HEK293 (cell line): Measurements from ENCODE around the gene NPR2.

Experiments used
- CTCF ChIA-PET: fragments of 350-600 bp; formaldehyde crosslinking; extraction: SDS; loops from one replicate; lab custom pipeline; 2021; ENCODE audit warnings: antibody characterized with exemption; lab: Yijun Ruan, JAX
- POLR2A ChIA-PET: fragments of 300-600 bp; formaldehyde crosslinking; extraction: SDS; loops from one replicate; lab custom pipeline; 2020; ENCODE audit warnings: antibody characterized with exemption, inconsistent platforms; lab: Yijun Ruan, JAX
- H3K27ac ChIP-seq: fragments of 200-500 bp; sonication (Bioruptor generic); 2 replicates; pipeline ENCODE4 v1.5.1; 2014; ENCODE audit warnings: low read depth, low read length, control low read depth, inconsistent platforms; ENCODE audit errors: extremely low read depth
- H3K36me3 ChIP-seq, 2 experiments: fragments of 200-500 bp in 1 of 2; sonication (Bioruptor generic) in 1 of 2; 1 replicate in 1 of 2; 2 replicates in 1 of 2; pipeline ENCODE4 v1.5.1; 2014 to 2017; ENCODE audit warnings: inconsistent platforms in 2 of 2, low read length in 2 of 2; ENCODE audit not compliant: control insufficient read depth in 2 of 2, insufficient read depth in 1 of 2
- H3K4me1 ChIP-seq: fragments of 200-500 bp; sonication (Bioruptor generic); 2 replicates; pipeline ENCODE4 v1.5.1; 2014; ENCODE audit warnings: mild to moderate bottlenecking, low read length, inconsistent platforms; ENCODE audit not compliant: control insufficient read depth, insufficient read depth
- H3K4me3 ChIP-seq: 2 replicates; pipeline ENCODE4 v1.5.1; 2011; ENCODE audit warnings: low read depth, mild to moderate bottlenecking, control low read depth, low read length, moderate library complexity
- H3K9me3 ChIP-seq: fragments of 200-500 bp; sonication (Bioruptor generic); 2 replicates; pipeline ENCODE4 v1.5.1; 2014; ENCODE audit warnings: low read depth, low read length, inconsistent platforms; ENCODE audit not compliant: control insufficient read depth, insufficient read depth
- EGR2 ChIP-seq: fragments of 450-650 bp; formaldehyde crosslinking; IDR thresholded peaks from 2 replicates; pipeline ENCODE4 v1.5.1; 2016; ENCODE audit warnings: low read depth, missing biosample characterization, missing genetic modification characterization
- GLI4 ChIP-seq: fragments of 450-650 bp; formaldehyde crosslinking; IDR thresholded peaks from 2 replicates; pipeline ENCODE4 v1.5.1; 2016; ENCODE audit warnings: missing biosample characterization, missing genetic modification characterization
- OVOL3 ChIP-seq: fragments of 450-650 bp; formaldehyde crosslinking; IDR thresholded peaks from 2 replicates; pipeline ENCODE4 v1.5.1; 2016; ENCODE audit warnings: missing biosample characterization, missing genetic modification characterization
- PRDM2 ChIP-seq: fragments of 450-650 bp; formaldehyde crosslinking; IDR thresholded peaks from 2 replicates; pipeline ENCODE4 v1.5.1; 2016; ENCODE audit warnings: missing biosample characterization, missing genetic modification characterization, borderline replicate concordance
- SP7 ChIP-seq: fragments of 450-650 bp; formaldehyde crosslinking; IDR thresholded peaks from 2 replicates; pipeline ENCODE4 v1.5.1; 2016; ENCODE audit warnings: missing biosample characterization, missing genetic modification characterization
- ZBTB17 ChIP-seq: fragments of 450-650 bp; formaldehyde crosslinking; IDR thresholded peaks from 2 replicates; pipeline ENCODE4 v1.5.1; 2016; ENCODE audit warnings: missing biosample characterization, missing genetic modification characterization
- ZBTB8A ChIP-seq: fragments of 450-650 bp; formaldehyde crosslinking; IDR thresholded peaks from 2 replicates; pipeline ENCODE4 v1.5.1; 2016; ENCODE audit warnings: missing biosample characterization, missing genetic modification characterization
- ZNF146 ChIP-seq: fragments of 450-650 bp; formaldehyde crosslinking; IDR thresholded peaks from 2 replicates; pipeline ENCODE4 v1.5.1; 2016; ENCODE audit warnings: missing biosample characterization, missing genetic modification characterization
- ZNF311 ChIP-seq: fragments of 450-650 bp; formaldehyde crosslinking; IDR thresholded peaks from 2 replicates; pipeline ENCODE4 v1.5.1; 2017; ENCODE audit warnings: missing biosample characterization, missing genetic modification characterization, borderline replicate concordance
- ZNF510 ChIP-seq: fragments of 450-650 bp; formaldehyde crosslinking; IDR thresholded peaks from 2 replicates; pipeline ENCODE4 v1.5.1; 2018; ENCODE audit warnings: mild to moderate bottlenecking, missing genetic modification characterization, missing biosample characterization; ENCODE audit not compliant: insufficient replicate concordance
- ZNF580 ChIP-seq: fragments of 450-650 bp; formaldehyde crosslinking; IDR thresholded peaks from 2 replicates; pipeline ENCODE4 v1.5.1; 2016; ENCODE audit warnings: missing biosample characterization, missing genetic modification characterization
- ZNF585B ChIP-seq: fragments of 450-650 bp; formaldehyde crosslinking; IDR thresholded peaks from 2 replicates; pipeline ENCODE4 v1.5.1; 2016; ENCODE audit warnings: missing biosample characterization, missing genetic modification characterization
- ZNF623 ChIP-seq: fragments of 450-650 bp; formaldehyde crosslinking; IDR thresholded peaks from 2 replicates; pipeline ENCODE4 v1.5.1; 2016; ENCODE audit warnings: missing biosample characterization, missing genetic modification characterization
- ZNF76 ChIP-seq: fragments of 450-650 bp; formaldehyde crosslinking; IDR thresholded peaks from 2 replicates; pipeline ENCODE4; 2016; ENCODE audit warnings: low read depth, missing biosample characterization, missing genetic modification characterization, borderline replicate concordance
- ZNF791 ChIP-seq: fragments of 450-650 bp; formaldehyde crosslinking; IDR thresholded peaks from 2 replicates; pipeline ENCODE4 v1.5.1; 2016; ENCODE audit warnings: missing biosample characterization, missing genetic modification characterization
- ZNF792 ChIP-seq: fragments of 450-650 bp; formaldehyde crosslinking; IDR thresholded peaks from 2 replicates; pipeline ENCODE4 v1.5.1; 2016; ENCODE audit warnings: missing biosample characterization, missing genetic modification characterization
- TF ChIP-seq, protein P1 (sequence below): fragments of 450-650 bp; formaldehyde crosslinking; IDR thresholded peaks from 2 replicates; pipeline ENCODE4 v1.5.1; 2016; ENCODE audit warnings: missing biosample characterization, missing genetic modification characterization, borderline replicate concordance
- TF ChIP-seq, protein P2 (sequence below): fragments of 450-650 bp; formaldehyde crosslinking; IDR thresholded peaks from 2 replicates; pipeline ENCODE4 v1.5.1; 2017; ENCODE audit warnings: missing biosample characterization, missing genetic modification characterization

Gene NPR2

DNA sequence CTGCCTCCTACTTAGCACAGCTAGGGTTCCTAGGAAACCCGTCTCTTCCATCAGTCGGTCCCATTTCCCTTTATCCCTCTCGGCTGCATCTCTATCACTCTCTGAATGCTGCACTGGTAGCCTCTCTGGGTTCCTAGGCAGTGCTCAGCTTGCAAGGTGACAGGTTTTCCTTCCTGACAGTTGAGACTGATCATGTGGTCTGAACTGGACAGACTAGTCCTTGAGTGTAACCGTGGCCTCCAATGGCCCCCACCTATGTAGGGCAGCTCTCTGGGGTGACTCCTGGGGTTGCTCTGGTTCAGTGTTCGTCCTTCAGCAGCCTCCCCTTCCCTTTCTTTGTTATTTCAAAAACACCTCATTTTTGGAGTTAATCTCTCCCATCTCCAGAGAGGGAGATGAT is 41.4 kb downstream of the NPR2 start (continued):
- TF ChIP-seq, protein P1, sequence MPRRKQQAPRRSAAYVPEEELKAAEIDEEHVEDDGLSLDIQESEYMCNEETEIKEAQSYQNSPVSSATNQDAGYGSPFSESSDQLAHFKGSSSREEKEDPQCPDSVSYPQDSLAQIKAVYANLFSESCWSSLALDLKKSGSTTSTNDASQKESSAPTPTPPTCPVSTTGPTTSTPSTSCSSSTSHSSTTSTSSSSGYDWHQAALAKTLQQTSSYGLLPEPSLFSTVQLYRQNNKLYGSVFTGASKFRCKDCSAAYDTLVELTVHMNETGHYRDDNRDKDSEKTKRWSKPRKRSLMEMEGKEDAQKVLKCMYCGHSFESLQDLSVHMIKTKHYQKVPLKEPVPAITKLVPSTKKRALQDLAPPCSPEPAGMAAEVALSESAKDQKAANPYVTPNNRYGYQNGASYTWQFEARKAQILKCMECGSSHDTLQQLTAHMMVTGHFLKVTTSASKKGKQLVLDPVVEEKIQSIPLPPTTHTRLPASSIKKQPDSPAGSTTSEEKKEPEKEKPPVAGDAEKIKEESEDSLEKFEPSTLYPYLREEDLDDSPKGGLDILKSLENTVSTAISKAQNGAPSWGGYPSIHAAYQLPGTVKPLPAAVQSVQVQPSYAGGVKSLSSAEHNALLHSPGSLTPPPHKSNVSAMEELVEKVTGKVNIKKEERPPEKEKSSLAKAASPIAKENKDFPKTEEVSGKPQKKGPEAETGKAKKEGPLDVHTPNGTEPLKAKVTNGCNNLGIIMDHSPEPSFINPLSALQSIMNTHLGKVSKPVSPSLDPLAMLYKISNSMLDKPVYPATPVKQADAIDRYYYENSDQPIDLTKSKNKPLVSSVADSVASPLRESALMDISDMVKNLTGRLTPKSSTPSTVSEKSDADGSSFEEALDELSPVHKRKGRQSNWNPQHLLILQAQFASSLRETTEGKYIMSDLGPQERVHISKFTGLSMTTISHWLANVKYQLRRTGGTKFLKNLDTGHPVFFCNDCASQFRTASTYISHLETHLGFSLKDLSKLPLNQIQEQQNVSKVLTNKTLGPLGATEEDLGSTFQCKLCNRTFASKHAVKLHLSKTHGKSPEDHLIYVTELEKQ (tag by site-specific recombination) = no peak
- TF ChIP-seq, protein P2, sequence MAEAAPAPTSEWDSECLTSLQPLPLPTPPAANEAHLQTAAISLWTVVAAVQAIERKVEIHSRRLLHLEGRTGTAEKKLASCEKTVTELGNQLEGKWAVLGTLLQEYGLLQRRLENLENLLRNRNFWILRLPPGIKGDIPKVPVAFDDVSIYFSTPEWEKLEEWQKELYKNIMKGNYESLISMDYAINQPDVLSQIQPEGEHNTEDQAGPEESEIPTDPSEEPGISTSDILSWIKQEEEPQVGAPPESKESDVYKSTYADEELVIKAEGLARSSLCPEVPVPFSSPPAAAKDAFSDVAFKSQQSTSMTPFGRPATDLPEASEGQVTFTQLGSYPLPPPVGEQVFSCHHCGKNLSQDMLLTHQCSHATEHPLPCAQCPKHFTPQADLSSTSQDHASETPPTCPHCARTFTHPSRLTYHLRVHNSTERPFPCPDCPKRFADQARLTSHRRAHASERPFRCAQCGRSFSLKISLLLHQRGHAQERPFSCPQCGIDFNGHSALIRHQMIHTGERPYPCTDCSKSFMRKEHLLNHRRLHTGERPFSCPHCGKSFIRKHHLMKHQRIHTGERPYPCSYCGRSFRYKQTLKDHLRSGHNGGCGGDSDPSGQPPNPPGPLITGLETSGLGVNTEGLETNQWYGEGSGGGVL (tag by site-specific recombination) = no peak
- TF ChIP-seq EGR2 (tag by site-specific recombination) (no peak), ZNF76 (tag by site-specific recombination) (no peak), ZBTB17 (tag by site-specific recombination) (no peak), SP7 (tag by site-specific recombination) (no peak)

- peaks cover 0 to 13% of the 10 kb centered on the region in 2 experiments; a peak in 1 of 3 replicates for H3K36me3 ChIP-seq
- no peak overlapping the region for H3K27ac ChIP-seq
- CTCF ChIA-PET = interaction anchor here (0.7 to 3.9 kb wide), 11 partner anchors 8 to 107 kb away, joined by 3 to 28 read pairs (median 6); no protein-coding TSS in a partner anchor
- no peak for TF ChIP-seq OVOL3 (tag by site-specific recombination)
- TF ChIP-seq ZNF580 (tag by site-specific recombination) = no peak
- no peak for TF ChIP-seq ZNF510 (tag by site-specific recombination)
- TF ChIP-seq ZBTB8A = no peak
- TF ChIP-seq ZNF585B (tag by site-specific recombination) = no peak
- no peak for TF ChIP-seq ZNF146
- no peak for TF ChIP-seq ZNF311 (tag by site-specific recombination)
- TF ChIP-seq ZNF623 (tag by site-specific recombination) = no peak
- TF ChIP-seq ZNF791 (tag by site-specific recombination) = no peak
- TF ChIP-seq GLI4 (tag by site-specific recombination) = no peak
- no peak for TF ChIP-seq ZNF792 (tag by site-specific recombination)
- TF ChIP-seq PRDM2 = no peak
- POLR2A ChIA-PET = interaction anchor here (0.6 to 0.9 kb wide), 2 partner anchors 20 to 34 kb away, joined by 3 read pairs; no protein-coding TSS in a partner anchor
- H3K4me3 ChIP-seq = no peak overlapping the region
- H3K4me1 ChIP-seq = peaks cover 4% of the 10 kb centered on the region; the same call in 1 of the 2 replicates
- no peaks in the 10 kb centered on the region for H3K9me3 ChIP-seq
These were observed 43.1 kb downstream of the NPR2 start for GRCh38 chr9:35834260-35835215.
